Measurements from ENCODE around the gene H1-8.

H1-8 gene

GRCh38 chr3:129561619-129562248 is 18.8 kb downstream of the H1-8 start:
- no peak overlapping the region for H3K4me3 ChIP-seq (ENCODE audit: low read length)
- no peak for TF ChIP-seq ZNF274 (IDR thresholded peaks at IDR 0.05; ENCODE audit: low read depth, low read length)

- no peak overlapping the region for H3K4me3 ChIP-seq (ENCODE audit: low read length)
- no peak for TF ChIP-seq ZNF274 (IDR thresholded peaks at IDR 0.05; ENCODE audit: low read depth, low read length)
Observed at GRCh38 chr3:129562803-129563202, 19.8 kb downstream of the H1-8 start.

- no peak overlapping the region for H3K4me3 ChIP-seq (ENCODE audit: low read length)
- TF ChIP-seq ZNF274 (IDR thresholded peaks at IDR 0.05; ENCODE audit: low read depth, low read length), result no peak
Observed at GRCh38 chr3:129563332-129563731, 20.4 kb downstream of the H1-8 start.

- TF ChIP-seq ZNF274 (IDR thresholded peaks at IDR 0.05; ENCODE audit: low read depth, low read length), result no peak
- H3K4me3 ChIP-seq (ENCODE audit: low read length), result no peak overlapping the region
Observed at GRCh38 chr3:129563850-129564535, 21.0 kb downstream of the H1-8 start.

- TF ChIP-seq ZNF274 (IDR thresholded peaks at IDR 0.05; ENCODE audit: low read depth, low read length), result no peak
- H3K4me3 ChIP-seq (ENCODE audit: low read length), result no peak overlapping the region
Observed at GRCh38 chr3:129564981-129565644, 22.1 kb downstream of the H1-8 start.

GRCh38 chr3:129565902-129566301 is 22.9 kb downstream of the H1-8 start:
- H3K4me3 ChIP-seq (ENCODE audit: low read length), result no peak overlapping the region
- TF ChIP-seq ZNF274 (IDR thresholded peaks at IDR 0.05; ENCODE audit: low read depth, low read length), result no peak

- no peak overlapping the region for H3K4me3 ChIP-seq (ENCODE audit: low read length)
- TF ChIP-seq ZNF274 (IDR thresholded peaks at IDR 0.05; ENCODE audit: low read depth, low read length), result no peak
Observed at GRCh38 chr3:129567176-129567705, 24.3 kb downstream of the H1-8 start.

GRCh38 chr3:129567939-129568338 is 25.0 kb downstream of the H1-8 start:
- no peak for TF ChIP-seq ZNF274 (IDR thresholded peaks at IDR 0.05; ENCODE audit: low read depth, low read length)
- no peak overlapping the region for H3K4me3 ChIP-seq (ENCODE audit: low read length)

- no peak for TF ChIP-seq ZNF274 (IDR thresholded peaks at IDR 0.05; ENCODE audit: low read depth, low read length)
- no peak overlapping the region for H3K4me3 ChIP-seq (ENCODE audit: low read length)
Observed at GRCh38 chr3:129569856-129570255, 26.9 kb downstream of the H1-8 start.

GRCh38 chr3:129571605-129572547 is 28.9 kb downstream of the H1-8 start:
- no peak for TF ChIP-seq ZNF274 (IDR thresholded peaks at IDR 0.05; ENCODE audit: low read depth, low read length)
- H3K4me3 ChIP-seq (ENCODE audit: low read length), result no peak overlapping the region

- no peak overlapping the region for H3K4me3 ChIP-seq (ENCODE audit: low read length)
- no peak for TF ChIP-seq ZNF274 (IDR thresholded peaks at IDR 0.05; ENCODE audit: low read depth, low read length)
Observed at GRCh38 chr3:129572603-129573002, 29.6 kb downstream of the H1-8 start.

GRCh38 chr3:129573493-129573892 is 30.5 kb downstream of the H1-8 start:
- TF ChIP-seq ZNF274 (IDR thresholded peaks at IDR 0.05; ENCODE audit: low read depth, low read length), result no peak
- no peak overlapping the region for H3K4me3 ChIP-seq (ENCODE audit: low read length)

- H3K4me3 ChIP-seq (ENCODE audit: low read length), result no peak overlapping the region
- TF ChIP-seq ZNF274 (IDR thresholded peaks at IDR 0.05; ENCODE audit: low read depth, low read length), result no peak
Observed at GRCh38 chr3:129574206-129574605, 31.2 kb downstream of the H1-8 start.
